NCI-H2227 (cell line): ENCODE data around the gene TBC1D14.
A peak's percentile ranks its signal among the peaks of the same experiment; 100 is the strongest.

Source experiments
- DNase-seq: peaks from one replicate; lab custom pipeline; 2025; ENCODE audit not compliant: unreplicated experiment; lab: John Stamatoyannopoulos, UW

Gene TBC1D14

GRCh38 chr4:6991771-6992557, 82.3 kb downstream of the TBC1D14 start:
- no peak for DNase-seq

GRCh38 chr4:6992728-6993677, 83.4 kb downstream of the TBC1D14 start:
- DNase-seq, result peak; percentile 45

- DNase-seq, result no peak
These were observed 86.9 kb downstream of the TBC1D14 start for GRCh38 chr4:6996481-6996880.

- DNase-seq, result no peak
These were observed 89.8 kb downstream of the TBC1D14 start for GRCh38 chr4:6999172-7000086.

- DNase-seq, result no peak
These were observed 91.0 kb downstream of the TBC1D14 start for GRCh38 chr4:7000421-7001176.

- no peak for DNase-seq
These were observed 91.6 kb downstream of the TBC1D14 start for GRCh38 chr4:7001271-7001670.

GRCh38 chr4:7002336-7002735, 92.7 kb downstream of the TBC1D14 start:
- no peak for DNase-seq

GRCh38 chr4:7003176-7003878, 93.7 kb downstream of the TBC1D14 start:
- DNase-seq, result no peak

GRCh38 chr4:7003879-7004240, 94.2 kb downstream of the TBC1D14 start:
- DNase-seq, result no peak

GRCh38 chr4:7004331-7004730, 94.7 kb downstream of the TBC1D14 start:
- no peak for DNase-seq

- no peak for DNase-seq
These were observed 95.9 kb downstream of the TBC1D14 start for GRCh38 chr4:7005571-7005970.

- DNase-seq, result no peak
These were observed 96.8 kb downstream of the TBC1D14 start for GRCh38 chr4:7006411-7006810.

- DNase-seq, result no peak
These were observed 97.7 kb downstream of the TBC1D14 start for GRCh38 chr4:7007142-7007907.

- no peak for DNase-seq
These were observed 98.3 kb downstream of the TBC1D14 start for GRCh38 chr4:7007944-7008343.

- DNase-seq, result no peak
These were observed 99.9 kb downstream of the TBC1D14 start for GRCh38 chr4:7009564-7009963.

GRCh38 chr4:7013175-7013574, 103.5 kb downstream of the TBC1D14 start:
- no peak for DNase-seq

GRCh38 chr4:7014815-7015214, 105.2 kb downstream of the TBC1D14 start:
- no peak for DNase-seq

GRCh38 chr4:7015383-7016035, 105.9 kb downstream of the TBC1D14 start:
- DNase-seq, result no peak
